ENCODE measurements around the gene LTA4H.

DNA sequence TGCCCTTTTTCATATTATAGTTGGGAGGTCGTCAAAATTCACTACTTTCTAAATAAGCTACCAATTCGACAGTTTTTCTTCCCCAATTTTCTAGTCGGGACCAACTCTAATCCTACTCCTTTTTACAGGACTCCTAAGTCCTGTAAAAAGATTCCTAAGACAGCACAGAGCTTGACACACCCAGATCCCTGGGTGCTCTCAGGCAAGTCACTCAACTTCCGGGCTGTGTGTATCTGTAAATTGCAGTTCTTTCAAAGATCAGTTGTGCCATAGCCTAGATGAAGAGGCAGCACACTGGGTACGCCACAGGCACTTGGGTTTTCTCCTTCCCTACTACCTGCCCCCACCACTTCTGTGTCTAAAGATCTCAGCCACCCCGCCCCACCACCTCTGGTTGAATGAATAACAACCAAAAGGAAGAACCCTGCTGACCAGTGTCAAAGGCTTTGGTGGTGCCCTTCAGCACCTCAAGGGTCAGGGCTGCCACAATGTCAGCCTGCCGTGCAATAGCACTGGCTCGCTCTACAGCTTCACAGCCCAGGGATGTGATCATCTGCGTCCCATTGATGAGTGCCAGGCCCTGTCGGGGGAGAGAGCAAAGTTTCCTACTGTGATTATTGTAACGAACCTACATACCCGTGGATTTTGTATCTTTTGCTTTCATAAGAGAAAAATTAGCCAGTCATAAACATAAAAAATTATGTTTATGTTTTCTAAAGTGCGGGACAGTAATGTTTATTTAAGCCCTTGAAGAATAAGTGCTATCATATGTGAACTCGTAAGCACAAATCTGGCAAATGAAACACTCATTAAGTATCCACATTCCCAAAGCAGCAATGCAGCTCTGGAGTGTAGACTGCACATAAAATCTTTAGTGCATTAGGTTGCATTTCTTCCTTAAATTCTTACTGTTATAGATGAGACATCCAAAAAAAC is 48.5 kb downstream of the LTA4H start:
- TF ChIP-seq, protein P1, sequence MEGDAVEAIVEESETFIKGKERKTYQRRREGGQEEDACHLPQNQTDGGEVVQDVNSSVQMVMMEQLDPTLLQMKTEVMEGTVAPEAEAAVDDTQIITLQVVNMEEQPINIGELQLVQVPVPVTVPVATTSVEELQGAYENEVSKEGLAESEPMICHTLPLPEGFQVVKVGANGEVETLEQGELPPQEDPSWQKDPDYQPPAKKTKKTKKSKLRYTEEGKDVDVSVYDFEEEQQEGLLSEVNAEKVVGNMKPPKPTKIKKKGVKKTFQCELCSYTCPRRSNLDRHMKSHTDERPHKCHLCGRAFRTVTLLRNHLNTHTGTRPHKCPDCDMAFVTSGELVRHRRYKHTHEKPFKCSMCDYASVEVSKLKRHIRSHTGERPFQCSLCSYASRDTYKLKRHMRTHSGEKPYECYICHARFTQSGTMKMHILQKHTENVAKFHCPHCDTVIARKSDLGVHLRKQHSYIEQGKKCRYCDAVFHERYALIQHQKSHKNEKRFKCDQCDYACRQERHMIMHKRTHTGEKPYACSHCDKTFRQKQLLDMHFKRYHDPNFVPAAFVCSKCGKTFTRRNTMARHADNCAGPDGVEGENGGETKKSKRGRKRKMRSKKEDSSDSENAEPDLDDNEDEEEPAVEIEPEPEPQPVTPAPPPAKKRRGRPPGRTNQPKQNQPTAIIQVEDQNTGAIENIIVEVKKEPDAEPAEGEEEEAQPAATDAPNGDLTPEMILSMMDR (IDR thresholded peaks at IDR 0.05), result no peak
- no peak for TF ChIP-seq POLR2AphosphoS5 (IDR thresholded peaks at IDR 0.05)
